Left forelimb (tissue), 1 donor: ENCODE results near the gene RPL36.
"Not testable (repeated sequence)": the region's sequence is repeated elsewhere in the genome, so short reads cannot be mapped to it uniquely, and the experiment has no call there.

Experiments
- DNase-seq: peaks from one replicate; pipeline ENCODE4 v3.0.0-alpha.2; 2018; ENCODE audit warnings: low spot score

The RPL36 gene

DNA sequence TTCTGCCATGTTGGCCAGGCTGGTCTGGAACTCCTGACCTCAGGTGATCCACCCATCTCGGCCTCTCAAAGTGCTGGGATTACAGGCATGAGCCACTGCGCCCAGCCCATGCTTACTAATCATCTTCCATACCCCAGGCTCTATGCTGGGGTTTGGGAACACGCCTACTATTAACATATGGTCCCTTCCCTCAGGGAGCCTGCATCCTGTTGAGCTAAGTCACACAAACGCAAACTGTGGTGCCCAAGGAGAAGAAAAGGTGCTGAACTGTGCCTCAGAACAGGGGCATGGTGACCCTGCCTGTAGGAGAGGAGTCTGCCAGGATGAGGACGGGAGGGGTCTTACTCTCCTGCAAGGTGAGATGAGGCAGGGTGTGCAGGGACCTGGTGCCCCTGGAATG, 15.4 kb upstream of the RPL36 start:
- DNase-seq: no peak

DNA sequence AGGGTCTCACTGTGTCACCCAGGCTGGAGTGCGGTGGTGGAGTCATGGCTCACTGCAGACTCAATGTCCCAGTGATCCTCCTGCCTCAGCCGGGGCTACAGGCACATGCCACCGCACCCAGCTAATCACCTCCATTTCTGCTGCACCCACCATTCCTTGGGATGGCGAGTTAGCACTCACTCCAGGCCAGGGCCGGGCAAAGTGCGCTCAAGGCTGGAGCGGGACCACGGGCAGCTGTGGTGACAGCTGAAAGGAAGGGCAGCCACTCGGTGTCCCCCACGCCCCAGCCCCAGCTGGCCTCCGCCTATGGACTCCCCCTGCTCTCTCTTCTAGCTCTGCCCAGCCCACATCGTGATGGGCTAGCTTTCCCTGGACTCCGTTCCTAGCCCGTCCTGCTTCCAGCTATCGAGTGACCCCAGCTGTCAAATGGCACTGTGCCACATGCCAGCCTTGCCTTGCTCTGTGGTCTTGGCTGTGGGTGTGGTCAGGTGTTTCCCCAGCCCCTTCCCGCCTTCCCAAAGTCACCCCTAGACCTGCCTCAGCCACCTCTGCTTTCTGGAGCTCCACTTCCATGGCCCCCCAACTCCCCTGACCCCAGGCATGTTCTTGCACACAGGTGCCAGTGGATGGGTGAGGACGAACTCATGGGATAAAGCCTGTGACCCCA, 13.9 kb upstream of the RPL36 start:
- no peak for DNase-seq

DNA sequence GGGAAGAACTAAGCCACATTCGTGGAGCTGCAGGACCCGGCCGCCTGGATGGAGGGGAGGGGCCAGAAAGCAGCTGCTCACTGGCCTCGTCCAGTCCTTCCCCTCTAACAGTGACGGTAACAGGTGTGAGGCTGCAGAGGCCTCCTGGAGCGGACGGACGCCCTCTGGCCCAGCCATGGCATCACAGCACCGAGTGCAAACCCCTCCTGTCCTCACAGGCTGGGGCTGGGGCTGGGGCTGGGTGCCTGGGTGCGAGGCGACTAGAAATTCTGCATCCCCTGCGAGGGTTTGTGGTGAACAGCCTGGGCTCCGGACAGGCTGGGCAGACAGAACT, 13.4 kb upstream of the RPL36 start:
- peak; percentile 65 for DNase-seq

GRCh38 chr19:5677136-5677535, 13.0 kb upstream of the RPL36 start:
- peak; percentile 52 for DNase-seq

DNA sequence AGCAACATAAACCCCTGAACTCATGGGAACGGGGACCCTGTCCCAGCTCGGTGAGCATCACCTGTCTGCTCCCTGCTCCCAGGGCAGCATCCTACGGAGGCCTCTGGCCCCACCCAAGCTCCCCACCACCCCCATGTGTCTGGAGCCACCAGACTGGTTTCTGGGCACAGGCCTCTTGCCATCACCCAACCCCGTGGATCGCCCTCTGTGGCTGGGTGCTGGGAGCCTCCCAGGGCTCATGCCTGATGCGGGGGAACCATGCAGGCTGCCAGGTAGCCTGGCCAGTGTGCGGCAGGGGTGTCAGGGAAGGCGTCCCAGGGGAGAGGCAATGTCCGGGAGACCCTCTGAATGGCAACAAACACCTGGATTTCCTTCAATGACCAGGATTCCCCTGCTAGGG, 12.5 kb upstream of the RPL36 start:
- DNase-seq: peak; percentile 51

DNA sequence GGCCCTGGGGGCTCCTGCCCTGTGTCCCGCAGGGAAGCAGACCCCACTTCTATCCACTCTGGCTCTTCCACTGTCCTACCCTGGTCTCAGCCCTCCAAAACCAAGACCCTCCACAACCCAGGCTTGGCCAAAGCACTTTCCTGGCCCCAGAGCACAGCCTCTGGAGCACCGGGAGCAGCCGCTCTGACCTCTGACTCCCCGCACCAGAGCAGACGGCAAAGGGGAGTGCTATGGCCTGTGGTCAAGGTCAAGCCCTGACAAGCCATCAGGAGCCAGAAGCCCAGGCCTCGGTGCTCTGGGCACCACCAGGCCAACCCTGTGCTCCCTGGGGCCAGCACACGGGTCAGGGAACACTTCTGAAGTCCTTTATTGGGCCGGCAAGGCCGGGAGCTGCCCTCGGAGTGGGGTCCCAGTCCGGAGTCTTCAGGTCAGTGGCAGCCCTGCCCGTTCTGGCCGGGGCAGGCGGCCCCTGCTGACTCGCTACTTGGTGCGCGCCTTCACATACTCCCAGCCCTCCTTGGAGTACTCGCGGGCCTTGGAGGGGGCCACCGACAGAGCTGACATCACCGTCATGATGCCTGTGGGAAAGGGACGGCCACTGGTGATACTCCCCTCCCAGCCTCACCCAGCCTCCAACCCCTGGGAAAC, 11.9 kb upstream of the RPL36 start:
- DNase-seq: peak; percentile 62

- DNase-seq: peak; percentile 57
Observed at GRCh38 chr19:5679289-5680083, 10.6 kb upstream of the RPL36 start.

DNA sequence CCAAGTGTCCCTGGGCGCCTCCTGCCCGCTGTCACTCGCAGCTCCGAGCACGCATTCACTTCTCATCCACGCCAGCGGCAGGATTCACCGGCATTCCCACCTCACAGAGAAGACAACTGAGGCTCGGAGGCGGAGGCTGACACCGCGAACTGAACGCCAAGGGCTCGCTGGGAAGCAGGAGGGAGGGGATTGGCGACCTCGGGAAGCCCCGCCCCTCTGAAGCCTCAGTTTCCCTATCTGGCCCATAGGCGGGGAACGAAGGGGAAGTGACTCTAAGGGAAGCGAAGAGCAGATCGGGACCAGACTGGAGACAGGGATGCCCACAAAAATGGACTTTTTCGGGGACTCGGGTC, 10.0 kb upstream of the RPL36 start:
- no peak for DNase-seq

DNA sequence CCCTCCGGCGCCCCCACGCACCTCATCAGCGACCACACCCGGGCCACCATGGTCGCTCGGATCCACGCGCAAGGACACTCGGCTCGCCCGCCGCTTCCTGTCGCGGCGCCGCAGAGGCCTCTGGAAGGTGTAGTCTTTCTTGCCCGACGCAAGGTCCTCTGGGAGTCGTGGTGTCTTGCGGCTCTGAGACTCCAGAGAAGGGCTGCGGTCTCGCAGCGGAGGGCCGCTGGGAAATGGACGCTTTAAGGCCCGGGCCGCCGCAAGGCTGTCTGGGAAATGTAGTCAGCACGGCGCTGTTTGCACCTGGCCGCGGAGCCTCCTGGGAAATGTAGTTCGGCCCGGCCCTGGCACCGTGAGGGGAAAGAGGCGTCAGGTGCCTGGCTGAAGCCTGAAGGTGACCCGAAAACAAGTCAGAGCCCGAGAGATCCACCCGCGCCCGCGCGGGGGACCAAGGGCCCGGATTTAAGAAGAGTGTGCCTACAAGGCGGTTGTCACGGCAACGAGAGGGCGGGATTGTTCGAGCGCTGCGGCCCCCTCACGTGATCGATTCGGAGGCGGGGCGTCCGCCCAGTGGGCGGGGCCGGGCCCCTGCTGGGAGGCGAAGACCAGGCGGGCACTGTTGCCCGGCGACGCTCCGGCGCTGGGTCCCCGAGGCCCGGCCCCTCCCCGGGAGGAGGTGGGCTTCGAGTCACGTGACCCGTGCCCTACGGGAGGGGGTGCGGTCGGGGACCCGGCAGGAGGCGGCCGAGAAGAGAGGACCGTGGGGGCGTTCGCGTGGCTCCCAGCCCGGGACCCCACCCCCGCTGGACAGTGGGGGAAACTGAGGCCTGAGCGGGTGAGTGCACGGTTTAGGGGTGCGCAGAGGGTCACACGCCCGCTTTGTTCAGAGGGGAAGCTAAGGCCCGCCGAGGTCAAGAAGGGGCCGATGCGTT, 9.4 kb upstream of the RPL36 start, which contains the start of the genes HSD11B1L and MICOS13:
Gene HSD11B1L, plus strand, starts transcription at position 591 of the 932 bp plus-strand sequence. CDS start 3,806 bp downstream, outside the sequence.
Gene MICOS13, minus strand, starts transcription at position 80 of the 932 bp plus-strand sequence. Its CDS starts 30 bp downstream, at position 50.
- peak; percentile 98 for DNase-seq

GRCh38 chr19:5681391-5682106, 8.5 kb upstream of the RPL36 start:
- DNase-seq: peak; percentile 60

- peak; percentile 54 for DNase-seq
Observed at GRCh38 chr19:5682107-5682482, 8.0 kb upstream of the RPL36 start.

DNA sequence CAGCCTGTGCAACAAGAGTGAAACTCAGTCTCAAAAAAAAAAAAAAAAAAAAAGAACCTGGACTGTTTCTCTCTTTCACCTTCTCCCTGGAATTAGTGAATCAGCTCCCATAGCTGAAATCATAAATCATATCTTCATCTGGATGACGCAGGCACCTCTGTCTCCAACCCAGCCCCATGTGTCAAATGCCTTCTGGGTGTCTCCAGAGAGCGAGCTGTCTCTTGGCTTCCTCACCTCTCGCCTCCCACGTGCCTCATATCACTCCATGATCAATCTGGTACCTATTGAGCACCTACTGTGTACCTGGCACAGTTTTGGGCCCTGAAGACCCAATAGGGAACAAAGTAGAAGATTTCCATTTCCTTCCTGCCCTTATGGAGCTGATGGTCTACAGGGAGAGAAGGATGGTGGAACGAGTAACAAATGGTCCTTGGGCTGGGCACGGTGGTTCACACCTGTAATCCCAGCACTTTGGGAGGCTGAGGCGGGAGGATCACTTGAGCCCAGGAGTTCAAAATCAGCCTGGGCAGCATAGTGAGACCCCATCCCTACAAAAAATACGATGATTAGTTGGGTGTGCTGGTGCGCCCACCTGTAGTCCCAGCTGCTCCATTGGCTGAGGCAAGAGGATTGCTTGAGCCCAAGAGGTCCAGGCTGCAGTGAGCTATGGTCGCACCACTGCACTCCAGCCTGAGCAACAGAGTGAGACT, 6.8 kb upstream of the RPL36 start:
- peak; percentile 37 for DNase-seq

DNA sequence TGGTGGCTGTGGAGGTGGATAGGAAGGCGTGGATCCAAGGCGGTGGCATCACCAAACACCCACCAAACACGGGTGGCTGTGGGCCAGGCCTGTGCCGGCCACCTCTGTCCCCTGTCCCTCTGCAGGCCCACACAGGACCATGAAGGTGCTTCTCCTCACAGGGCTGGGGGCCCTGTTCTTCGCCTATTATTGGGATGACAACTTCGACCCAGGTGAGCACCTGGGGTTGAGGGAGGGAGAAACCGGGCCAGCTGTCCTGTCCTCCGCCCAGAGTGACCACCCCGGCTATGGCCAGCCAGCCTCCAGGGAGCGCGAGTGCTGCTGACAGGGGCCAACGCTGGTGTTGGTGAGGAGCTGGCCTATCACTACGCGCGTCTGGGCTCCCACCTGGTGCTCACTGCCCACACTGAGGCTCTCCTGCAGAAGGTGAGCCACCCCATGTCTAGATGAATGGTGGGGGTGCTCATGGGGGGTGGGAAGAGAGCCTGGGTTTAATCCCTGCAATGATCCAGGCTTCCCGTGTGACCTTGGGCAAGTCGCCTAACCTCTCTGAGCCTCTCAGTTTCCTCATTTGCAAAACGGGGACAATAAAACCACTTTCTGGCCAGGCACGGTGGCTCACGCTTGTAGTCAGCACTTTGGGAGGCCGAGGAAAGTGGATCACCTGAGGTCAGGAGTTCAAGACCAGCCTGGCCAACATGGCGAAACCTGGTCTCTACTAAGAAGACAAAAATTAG, 5.2 kb upstream of the RPL36 start:
- no peak for DNase-seq

GRCh38 chr19:5686326-5686646, 3.8 kb upstream of the RPL36 start:
- DNase-seq: no peak

DNA sequence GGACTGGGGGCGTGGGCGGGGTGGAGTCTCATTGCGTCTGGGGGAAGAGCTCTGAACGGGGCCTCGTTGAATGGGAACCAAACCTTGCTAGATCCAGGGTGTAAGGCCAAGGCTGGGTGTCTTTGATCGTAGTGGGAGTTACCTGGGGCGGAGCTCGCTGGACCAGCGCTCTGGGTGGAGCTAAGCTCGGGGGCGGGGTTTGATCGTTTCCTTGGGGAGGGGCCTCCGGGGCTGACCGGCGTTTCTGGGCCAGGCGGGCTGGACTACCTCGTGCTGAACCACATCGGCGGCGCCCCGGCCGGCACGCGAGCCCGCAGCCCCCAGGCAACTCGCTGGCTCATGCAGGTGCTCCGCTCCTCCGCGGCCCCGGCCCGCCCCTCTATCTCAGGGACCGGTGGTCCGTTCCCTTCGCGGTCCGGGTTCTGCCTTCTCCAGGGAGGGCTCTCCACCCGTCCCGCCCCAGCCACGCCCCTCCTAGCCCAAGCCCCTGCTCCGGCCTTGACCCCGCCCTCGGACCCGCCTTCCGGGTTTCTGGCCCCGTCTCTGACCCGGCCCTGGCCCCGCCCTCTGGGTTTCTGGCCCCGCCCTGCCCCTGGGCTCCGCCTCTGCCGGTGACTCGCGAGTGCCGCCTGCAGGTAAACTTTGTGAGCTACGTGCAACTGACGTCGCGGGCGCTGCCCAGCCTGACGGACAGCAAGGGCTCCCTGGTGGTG, 3.3 kb upstream of the RPL36 start:
- DNase-seq: peak; percentile 97

GRCh38 chr19:5687360-5688198, 2.5 kb upstream of the RPL36 start:
- DNase-seq: no peak

- not testable (repeated sequence) for DNase-seq
Observed at GRCh38 chr19:5688262-5688881, 1.7 kb upstream of the RPL36 start.
